WTC11 (cell line): ENCODE measurements around the gene STYXL2.

Source experiments
- KAT7 ChIP-seq: sonication (generic); formaldehyde crosslinking; IDR thresholded peaks from 2 replicates; pipeline ENCODE4 v1.8.1; 2023; ENCODE audit warnings: missing genetic modification reagents, mild to moderate bottlenecking, borderline replicate concordance
- NR3C1 ChIP-seq: sonication (generic); formaldehyde crosslinking; conservative IDR thresholded peaks from 2 replicates; pipeline ENCODE4 v1.8.1; 2023; ENCODE audit warnings: low read depth, mild to moderate bottlenecking, missing genetic modification reagents
- TF ChIP-seq, protein P1 (sequence below): fragments of 200-600 bp; IDR thresholded peaks from 2 replicates; pipeline ENCODE4 v1.8.0; 2022; ENCODE audit warnings: antibody characterized with exemption
- TF ChIP-seq, protein P2 (sequence below): sonication (generic); formaldehyde crosslinking; IDR thresholded peaks from 2 replicates; pipeline ENCODE4 v1.8.1; 2023; ENCODE audit warnings: mild to moderate bottlenecking, missing genetic modification reagents
- TF ChIP-seq, protein P3 (sequence below): sonication (generic); formaldehyde crosslinking; IDR thresholded peaks from 2 replicates; pipeline ENCODE4 v1.8.1; 2023; ENCODE audit warnings: mild to moderate bottlenecking, missing genetic modification reagents, moderate library complexity

DNA sequence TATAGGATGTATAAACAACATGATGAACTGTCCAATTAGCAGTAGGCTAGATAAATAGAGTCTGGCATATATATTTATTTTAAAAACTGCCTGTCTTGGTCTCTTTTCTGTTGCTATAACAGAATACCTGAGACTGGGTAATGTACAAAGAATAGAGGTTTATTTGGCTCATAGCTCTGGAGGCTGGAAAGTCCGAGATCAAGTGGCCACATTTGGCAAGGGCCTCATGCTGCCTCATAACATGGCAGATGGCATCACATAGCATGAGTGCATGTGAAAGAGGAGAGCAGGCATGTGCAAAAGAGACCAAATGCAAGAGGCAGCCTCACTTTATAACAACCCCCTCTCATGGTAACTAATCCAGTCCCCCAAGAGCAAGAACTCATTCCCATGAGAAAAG, 6.0 kb downstream of the STYXL2 start:
- TF ChIP-seq NR3C1 (no peak), KAT7 (no peak)
- TF ChIP-seq, protein P1, sequence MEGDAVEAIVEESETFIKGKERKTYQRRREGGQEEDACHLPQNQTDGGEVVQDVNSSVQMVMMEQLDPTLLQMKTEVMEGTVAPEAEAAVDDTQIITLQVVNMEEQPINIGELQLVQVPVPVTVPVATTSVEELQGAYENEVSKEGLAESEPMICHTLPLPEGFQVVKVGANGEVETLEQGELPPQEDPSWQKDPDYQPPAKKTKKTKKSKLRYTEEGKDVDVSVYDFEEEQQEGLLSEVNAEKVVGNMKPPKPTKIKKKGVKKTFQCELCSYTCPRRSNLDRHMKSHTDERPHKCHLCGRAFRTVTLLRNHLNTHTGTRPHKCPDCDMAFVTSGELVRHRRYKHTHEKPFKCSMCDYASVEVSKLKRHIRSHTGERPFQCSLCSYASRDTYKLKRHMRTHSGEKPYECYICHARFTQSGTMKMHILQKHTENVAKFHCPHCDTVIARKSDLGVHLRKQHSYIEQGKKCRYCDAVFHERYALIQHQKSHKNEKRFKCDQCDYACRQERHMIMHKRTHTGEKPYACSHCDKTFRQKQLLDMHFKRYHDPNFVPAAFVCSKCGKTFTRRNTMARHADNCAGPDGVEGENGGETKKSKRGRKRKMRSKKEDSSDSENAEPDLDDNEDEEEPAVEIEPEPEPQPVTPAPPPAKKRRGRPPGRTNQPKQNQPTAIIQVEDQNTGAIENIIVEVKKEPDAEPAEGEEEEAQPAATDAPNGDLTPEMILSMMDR: no peak
- TF ChIP-seq, protein P2, sequence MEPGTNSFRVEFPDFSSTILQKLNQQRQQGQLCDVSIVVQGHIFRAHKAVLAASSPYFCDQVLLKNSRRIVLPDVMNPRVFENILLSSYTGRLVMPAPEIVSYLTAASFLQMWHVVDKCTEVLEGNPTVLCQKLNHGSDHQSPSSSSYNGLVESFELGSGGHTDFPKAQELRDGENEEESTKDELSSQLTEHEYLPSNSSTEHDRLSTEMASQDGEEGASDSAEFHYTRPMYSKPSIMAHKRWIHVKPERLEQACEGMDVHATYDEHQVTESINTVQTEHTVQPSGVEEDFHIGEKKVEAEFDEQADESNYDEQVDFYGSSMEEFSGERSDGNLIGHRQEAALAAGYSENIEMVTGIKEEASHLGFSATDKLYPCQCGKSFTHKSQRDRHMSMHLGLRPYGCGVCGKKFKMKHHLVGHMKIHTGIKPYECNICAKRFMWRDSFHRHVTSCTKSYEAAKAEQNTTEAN: no peak
- TF ChIP-seq, protein P3, sequence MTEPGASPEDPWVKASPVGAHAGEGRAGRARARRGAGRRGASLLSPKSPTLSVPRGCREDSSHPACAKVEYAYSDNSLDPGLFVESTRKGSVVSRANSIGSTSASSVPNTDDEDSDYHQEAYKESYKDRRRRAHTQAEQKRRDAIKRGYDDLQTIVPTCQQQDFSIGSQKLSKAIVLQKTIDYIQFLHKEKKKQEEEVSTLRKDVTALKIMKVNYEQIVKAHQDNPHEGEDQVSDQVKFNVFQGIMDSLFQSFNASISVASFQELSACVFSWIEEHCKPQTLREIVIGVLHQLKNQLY (CRISPR knock-in tag): no peak
